ENCODE results near the gene PIK3CD.
"Not testable (repeated sequence)": the region's sequence is repeated elsewhere in the genome, so short reads cannot be mapped to it uniquely, and the experiment has no call there.

PIK3CD gene

GRCh38 chr1:9744106-9744799 lies 92.7 kb downstream of the PIK3CD start:
- DNase-seq, result no peak

GRCh38 chr1:9746211-9746610 lies 94.7 kb downstream of the PIK3CD start:
- no peak for DNase-seq

- DNase-seq, result no peak
Measured at GRCh38 chr1:9746651-9747050, 95.1 kb downstream of the PIK3CD start.

DNA sequence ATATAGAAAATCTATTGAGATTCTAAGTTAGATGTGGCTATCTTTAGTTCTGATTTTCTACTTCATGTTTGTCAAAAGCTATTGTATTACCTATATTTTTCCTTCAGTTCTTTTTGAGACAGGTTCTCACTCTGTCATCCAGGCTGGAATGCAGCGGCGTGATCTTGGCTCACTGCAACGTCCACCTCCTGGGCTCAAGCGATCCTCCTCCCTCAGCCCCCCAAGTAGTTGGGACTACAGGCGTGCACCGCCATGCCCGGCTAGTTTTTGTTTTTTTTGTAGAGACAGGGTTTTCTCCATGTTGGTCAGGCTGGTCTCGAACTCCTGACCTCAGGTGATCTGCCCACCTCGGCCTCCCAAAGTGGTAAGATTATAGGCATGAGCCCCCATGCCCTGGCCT lies 96.9 kb downstream of the PIK3CD start:
- not testable (repeated sequence) for DNase-seq

DNA sequence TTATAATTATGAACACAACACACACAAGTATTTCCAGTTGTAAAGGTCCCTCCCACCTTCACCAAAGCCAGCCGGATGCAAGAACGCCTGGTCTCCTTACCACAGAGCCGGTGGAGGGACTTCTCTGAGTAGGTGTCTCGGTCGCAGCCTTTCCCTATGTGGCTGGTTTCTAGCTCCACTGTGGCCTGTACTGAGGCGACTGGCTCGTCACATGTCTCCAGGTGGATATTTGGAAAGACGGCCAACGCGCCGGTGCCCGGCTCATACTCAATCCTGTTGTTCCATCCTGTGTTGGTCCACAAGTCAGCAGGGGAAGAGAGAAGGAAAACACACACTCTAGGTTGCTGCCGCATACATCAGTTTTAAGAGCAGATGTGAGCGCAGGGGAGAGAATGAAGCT lies 97.8 kb downstream of the PIK3CD start:
- no peak for DNase-seq

- no peak for DNase-seq
Measured at GRCh38 chr1:9751971-9752370, 100.4 kb downstream of the PIK3CD start.

GRCh38 chr1:9753121-9753531 lies 101.6 kb downstream of the PIK3CD start:
- DNase-seq, result no peak

- no peak for DNase-seq
Measured at GRCh38 chr1:9755441-9755995, 104.0 kb downstream of the PIK3CD start.

GRCh38 chr1:9758559-9759121 lies 107.1 kb downstream of the PIK3CD start:
- no peak for DNase-seq

DNA sequence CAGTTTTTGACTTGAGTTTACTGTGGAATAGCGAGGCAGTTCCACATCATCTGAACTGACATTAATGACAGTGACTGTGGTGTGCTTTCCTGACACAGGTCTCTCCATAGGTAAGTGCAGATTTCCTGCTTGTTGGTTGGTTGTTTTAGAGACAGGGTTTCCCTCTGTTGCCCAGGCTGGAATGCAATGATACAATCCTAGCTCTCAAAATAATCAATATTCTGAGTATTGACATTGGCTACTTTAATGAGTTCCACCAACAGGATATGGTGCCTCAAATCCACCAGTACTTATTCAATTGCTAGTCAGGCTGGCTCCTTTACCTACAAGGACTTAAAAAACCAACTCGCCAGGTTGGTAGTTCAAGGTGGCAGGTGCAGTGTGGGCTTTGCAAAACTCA lies 108.4 kb downstream of the PIK3CD start:
- DNase-seq, result no peak

- no peak for DNase-seq
Measured at GRCh38 chr1:9760824-9761223, 109.3 kb downstream of the PIK3CD start.

DNA sequence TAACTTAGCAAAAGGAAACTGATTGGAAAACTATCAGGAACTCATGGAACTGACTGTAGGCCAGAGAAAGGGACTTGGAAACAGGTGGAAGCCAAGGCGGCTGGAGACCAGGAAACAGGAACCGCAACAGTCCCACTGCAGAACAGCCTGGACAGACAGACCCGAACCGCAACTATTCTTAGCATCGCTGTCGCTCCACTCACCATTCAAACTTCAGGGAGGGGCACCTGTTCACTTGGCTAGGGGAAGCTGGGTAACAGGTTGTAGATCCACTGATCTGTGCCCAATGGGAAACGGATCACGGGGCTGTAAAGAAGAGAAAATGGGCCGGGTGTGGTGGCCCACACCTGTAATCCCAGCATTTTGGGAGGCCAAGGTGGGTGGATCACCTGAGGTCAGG lies 110.3 kb downstream of the PIK3CD start:
- no peak for DNase-seq

DNA sequence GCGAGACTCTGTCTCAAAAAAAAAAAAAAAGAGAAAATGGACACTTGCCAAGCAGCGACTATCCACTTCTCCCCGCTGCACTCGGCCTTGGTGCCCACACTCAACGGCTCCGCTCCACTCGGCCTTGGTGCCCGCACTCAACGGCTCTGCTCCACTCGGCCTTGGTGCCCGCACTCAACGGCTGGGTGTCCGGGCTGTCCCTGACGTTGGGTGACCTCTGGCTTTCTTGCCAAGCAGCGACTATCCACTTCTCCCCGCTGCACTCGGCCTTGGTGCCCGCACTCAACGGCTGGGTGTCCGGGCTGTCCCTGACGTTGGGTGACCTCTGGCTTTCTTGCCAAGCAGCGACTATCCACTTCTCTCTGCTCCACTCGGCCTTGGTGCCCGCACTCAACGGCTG lies 110.9 kb downstream of the PIK3CD start:
- DNase-seq, result not testable (repeated sequence)

DNA sequence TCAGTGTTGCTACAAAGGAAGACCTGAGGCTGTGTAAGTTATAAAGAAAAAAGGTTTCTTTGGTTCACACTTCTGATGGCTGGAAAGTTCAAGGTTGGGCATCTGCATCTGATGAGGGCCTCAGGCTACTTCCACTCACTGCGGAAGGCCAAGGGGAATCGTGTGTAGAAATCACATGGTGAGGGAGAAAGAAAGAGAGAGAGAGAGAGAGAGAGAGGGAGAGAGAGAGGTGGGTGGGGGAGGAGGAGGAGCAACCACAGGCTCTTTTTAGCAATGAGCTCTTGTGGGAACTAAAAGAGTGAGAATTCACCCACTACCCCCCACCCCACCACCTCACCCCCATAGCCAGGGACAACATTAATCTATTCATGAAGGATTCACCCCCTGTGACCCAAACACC lies 112.4 kb downstream of the PIK3CD start:
- no peak for DNase-seq

DNA sequence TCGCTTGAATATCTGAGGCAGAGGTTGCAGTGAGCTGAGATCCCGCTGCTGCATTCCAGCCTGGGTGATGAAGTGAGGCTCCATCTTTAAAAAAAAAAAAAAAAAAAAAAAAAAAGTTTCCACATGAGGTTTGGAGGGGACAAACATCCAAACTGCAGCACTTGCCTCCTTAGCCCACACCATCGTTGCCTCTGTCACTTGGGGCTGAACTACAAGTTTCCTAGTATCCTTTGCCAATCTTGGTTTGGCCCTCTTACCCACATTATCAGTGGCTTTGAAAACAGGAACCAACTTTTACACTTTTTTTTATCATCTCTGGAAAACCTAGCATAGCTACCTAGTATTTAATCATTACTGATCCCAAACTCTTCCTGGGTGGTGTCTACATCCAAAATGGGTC lies 113.0 kb downstream of the PIK3CD start:
- DNase-seq, result no peak

GRCh38 chr1:9766759-9767442 lies 115.4 kb downstream of the PIK3CD start:
- no peak for DNase-seq

DNA sequence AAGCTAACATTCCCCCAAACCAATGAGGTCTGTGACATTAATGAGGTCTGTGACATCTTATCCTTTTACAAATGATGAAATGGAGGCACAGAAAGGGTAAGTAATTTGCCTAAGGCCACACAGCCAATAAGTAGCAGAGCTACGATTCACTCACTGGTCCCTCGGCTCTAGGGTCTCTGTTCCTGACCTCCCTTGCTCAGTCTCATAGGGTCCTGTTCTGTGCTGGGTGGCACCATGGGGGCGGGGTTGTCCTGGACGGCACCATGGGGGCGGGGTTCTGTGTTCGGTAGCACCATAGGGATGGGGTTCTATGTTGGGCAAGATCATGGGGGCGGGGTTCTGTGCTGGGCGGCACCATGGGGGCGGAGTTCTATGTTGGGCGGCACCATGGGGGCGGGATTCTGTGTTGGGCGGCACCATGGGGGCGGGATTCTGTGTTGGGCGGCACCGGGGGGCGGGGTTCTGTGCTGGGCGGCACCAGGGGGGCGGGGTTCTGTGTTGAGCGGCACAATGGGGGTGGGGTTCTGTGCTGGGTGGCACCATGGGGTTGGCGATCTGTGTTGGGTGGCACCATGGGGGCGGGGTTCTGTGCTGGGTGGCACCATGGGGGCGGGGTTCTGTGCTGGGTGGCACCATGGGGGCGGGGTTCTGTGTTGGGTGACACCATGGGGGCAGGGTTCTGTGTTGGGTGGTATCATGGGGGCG lies 116.6 kb downstream of the PIK3CD start:
- DNase-seq, result no peak

GRCh38 chr1:9768983-9769382 lies 117.5 kb downstream of the PIK3CD start:
- no peak for DNase-seq

- no peak for DNase-seq
Measured at GRCh38 chr1:9770298-9770697, 118.8 kb downstream of the PIK3CD start.

DNA sequence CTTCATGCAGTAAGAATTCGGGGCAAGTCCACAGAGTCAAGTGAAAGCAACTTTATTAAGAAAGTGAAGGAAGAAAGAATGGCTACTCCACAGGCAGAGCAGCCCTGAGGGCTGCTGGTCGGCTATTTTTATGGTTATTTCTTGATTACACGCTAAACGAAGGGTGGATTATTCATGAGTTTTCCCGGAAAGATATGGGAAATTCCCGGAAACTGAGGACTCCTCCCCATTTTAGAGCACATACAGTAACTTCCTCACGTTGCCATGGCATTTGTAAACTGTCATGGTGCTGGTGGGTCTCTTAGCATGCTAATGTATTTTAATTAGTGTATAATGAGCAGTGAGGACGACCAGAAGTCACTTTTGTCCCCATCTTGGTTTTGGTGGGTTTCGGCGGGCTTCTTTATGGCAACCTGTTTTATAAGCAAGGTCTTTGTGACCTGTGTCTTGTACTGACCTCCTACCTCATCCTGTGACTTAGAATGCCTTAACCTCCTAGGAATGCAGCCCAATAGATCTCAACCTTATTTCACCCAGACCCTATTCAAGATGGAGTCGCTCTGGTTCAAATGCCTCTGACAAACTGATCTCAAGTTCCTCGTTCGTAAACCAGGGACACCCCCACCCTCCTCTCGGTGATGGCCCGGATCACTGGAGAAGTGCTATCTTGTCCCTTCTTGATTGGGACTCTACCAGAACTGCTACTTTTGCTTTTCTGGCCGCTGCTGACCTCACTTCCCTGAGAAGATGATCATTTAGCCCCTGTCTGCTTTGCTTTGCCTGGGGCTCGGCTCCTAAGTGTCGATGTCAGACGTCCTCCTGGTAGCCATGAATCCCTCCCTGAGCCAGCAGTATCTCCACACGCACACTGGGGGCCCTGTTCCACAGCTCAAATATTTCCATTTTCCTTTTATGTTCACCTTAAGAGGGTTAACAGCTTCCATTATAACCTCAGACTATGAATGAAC lies 123.5 kb downstream of the PIK3CD start:
- DNase-seq, result no peak

- no peak for DNase-seq
Measured at GRCh38 chr1:9776685-9777084, 125.2 kb downstream of the PIK3CD start.

Data from right forelimb (tissue), 1 donor.